Stimulated activated CD8-positive, alpha-beta memory T cell treated with anti-CD3 and anti-CD28 coated beads, Interleukin-12 subunit alpha, Interleukin-12 subunit beta, amount 100 ng/mL, for 1 hour (primary cell): Measurements from ENCODE around the gene UBE2J2.

Source experiments
- DNase-seq: peaks from one replicate; pipeline ENCODE4 v3.0.0-alpha.2; 2020; ENCODE audit warnings: low read depth

Gene UBE2J2

GRCh38 chr1:1226566-1227362 lies 46.9 kb downstream of the UBE2J2 start:
- DNase-seq, result no peak

- DNase-seq, result no peak
These were observed 47.7 kb downstream of the UBE2J2 start for GRCh38 chr1:1225913-1226312.

- no peak for DNase-seq
These were observed 48.3 kb downstream of the UBE2J2 start for GRCh38 chr1:1225238-1225845.

- no peak for DNase-seq
These were observed 49.8 kb downstream of the UBE2J2 start for GRCh38 chr1:1223891-1224290.

GRCh38 chr1:1223321-1223720 lies 50.3 kb downstream of the UBE2J2 start:
- DNase-seq, result no peak

GRCh38 chr1:1222575-1223225 lies 51.0 kb downstream of the UBE2J2 start:
- no peak for DNase-seq

GRCh38 chr1:1221887-1222574 lies 51.6 kb downstream of the UBE2J2 start:
- DNase-seq, result no peak

GRCh38 chr1:1220197-1220596 lies 53.5 kb downstream of the UBE2J2 start:
- no peak for DNase-seq

GRCh38 chr1:1219341-1219740 lies 54.3 kb downstream of the UBE2J2 start:
- no peak for DNase-seq

- no peak for DNase-seq
These were observed 55.0 kb downstream of the UBE2J2 start for GRCh38 chr1:1218524-1219200.

GRCh38 chr1:1217621-1218523 lies 55.8 kb downstream of the UBE2J2 start:
- DNase-seq, result no peak

GRCh38 chr1:1216770-1217620 lies 56.7 kb downstream of the UBE2J2 start:
- DNase-seq, result no peak

GRCh38 chr1:1215881-1216605 lies 57.6 kb downstream of the UBE2J2 start:
- DNase-seq, result no peak

GRCh38 chr1:1215080-1215676 lies 58.5 kb downstream of the UBE2J2 start:
- DNase-seq, result no peak

- no peak for DNase-seq
These were observed 60.0 kb downstream of the UBE2J2 start, which contains the start of gene TNFRSF4 for GRCh38 chr1:1213345-1214265. TSS of gene TNFRSF4 (minus strand) at chr1:1214153. CDS start at chr1:1214127, 26 bp downstream.

- DNase-seq, result no peak
These were observed 60.8 kb downstream of the UBE2J2 start for GRCh38 chr1:1212780-1213344.
